Smooth muscle cell (in vitro differentiated cells): ENCODE results near the gene CD55. TPM values are rescaled to one million over a fixed set of nuclear protein-coding genes. Genes with fewer than 3 reads are reported as not detected.
"Not testable (repeated sequence)": the region's sequence is repeated elsewhere in the genome, so short reads cannot be mapped to it uniquely, and the experiment has no call there.

ENCODE experiments used
- DNase-seq: peaks from one replicate; lab custom pipeline; 2025; ENCODE audit not compliant: unreplicated experiment; lab: John Stamatoyannopoulos, UW
- H2AFZ ChIP-seq: fragments of 200-600 bp; sonication (generic); 2 replicates; pipeline ENCODE4 v1.6.0; 2016; ENCODE audit warnings: antibody characterized with exemption, low read depth, mild to moderate bottlenecking
- H3F3A ChIP-seq: fragments of 200-600 bp; sonication (generic); 2 replicates; pipeline ENCODE4 v1.6.0; 2017; ENCODE audit warnings: antibody characterized with exemption, low read depth
- H3K27ac ChIP-seq: fragments of 200-600 bp; sonication (generic); 2 replicates; pipeline ENCODE4 v1.5.1; 2016; ENCODE audit warnings: low read depth, mild to moderate bottlenecking
- H3K27me3 ChIP-seq: fragments of 200-600 bp; sonication (generic); 2 replicates; pipeline ENCODE4 v1.6.1; 2016; ENCODE audit warnings: low read depth, mild to moderate bottlenecking
- H3K36me3 ChIP-seq: fragments of 200-600 bp; sonication (generic); 2 replicates; pipeline ENCODE4 v1.5.1; 2016; ENCODE audit warnings: low read depth
- H3K4me1 ChIP-seq: fragments of 200-600 bp; sonication (generic); 2 replicates; pipeline ENCODE4 v1.5.1; 2016; ENCODE audit warnings: low read depth
- H3K4me2 ChIP-seq: fragments of 200-600 bp; sonication (generic); 2 replicates; pipeline ENCODE4 v1.6.0; 2016; ENCODE audit warnings: mild to moderate bottlenecking
- H3K4me3 ChIP-seq: fragments of 200-600 bp; sonication (generic); 2 replicates; pipeline ENCODE4 v1.5.1; 2016; ENCODE audit warnings: mild to moderate bottlenecking
- H3K79me2 ChIP-seq: fragments of 200-600 bp; sonication (generic); 2 replicates; pipeline ENCODE4 v1.6.0; 2016; ENCODE audit warnings: low read depth, mild to moderate bottlenecking
- H3K9ac ChIP-seq: fragments of 200-600 bp; sonication (generic); 2 replicates; pipeline ENCODE4 v1.6.0; 2016; ENCODE audit warnings: low read depth
- H3K9me3 ChIP-seq: fragments of 200-600 bp; sonication (generic); replicated peaks from 2 replicates; pipeline ENCODE4 v1.5.1; 2016; ENCODE audit warnings: low read depth
- H4K20me1 ChIP-seq: fragments of 200-600 bp; sonication (generic); 2 replicates; pipeline ENCODE4 v1.6.0; 2016; ENCODE audit warnings: low read depth
- CTCF ChIP-seq: fragments of 200-600 bp; sonication (generic); IDR thresholded peaks from 2 replicates; pipeline ENCODE4 v1.5.1; 2017; ENCODE audit warnings: borderline replicate concordance, mild to moderate bottlenecking, antibody characterized with exemption; ENCODE audit not compliant: insufficient read depth, poor library complexity, severe bottlenecking
- WGBS: methylation state at CpG from one replicate; pipeline ENCODE4 v1.1.7; 2016; ENCODE audit warnings: low lambda C conversion rate; 5-methylcytosine and 5-hydroxymethylcytosine counted together
- polyA plus RNA-seq: library from polyadenylated mRNA; unstranded; fragments of >200 nt; fragmentation: Nextera tagmentation; extraction: Ambion mirVana; gene quantifications from 2 replicates; pipeline ENCODE4 v1.2.1, GENCODE V29; 2016
- total RNA-seq: library from RNA; depleted of rRNA; stranded (reverse); fragments of >200 nt; gene quantifications from 2 replicates; pipeline ENCODE4 v1.2.3, GENCODE V29; 2014

Gene CD55
- total and polyA plus RNA-seq, 2 experiments from 2014 or later = 23.9 to 46.5 TPM

GRCh38 chr1:207318072-207318619 is 3.3 kb upstream of the CD55 start:
- H3K4me3 ChIP-seq = no peak overlapping the region
- H3K9ac ChIP-seq = no peak overlapping the region
- no peaks in the 10 kb centered on the region for H4K20me1 ChIP-seq
- peaks cover 9% of the 10 kb centered on the region for H3K4me1 ChIP-seq
- no peak overlapping the region for H3K4me2 ChIP-seq
- H3K27me3 ChIP-seq = no peaks in the 10 kb centered on the region
- H3K9me3 ChIP-seq = no peaks in the 10 kb centered on the region
- H3K79me2 ChIP-seq = no peaks in the 10 kb centered on the region
- H3K27ac ChIP-seq = no peak overlapping the region
- no peak for DNase-seq
- no peak for TF ChIP-seq CTCF
- H3F3A ChIP-seq = peaks cover 8% of the 10 kb centered on the region
- H2AFZ ChIP-seq = no peak overlapping the region
- WGBS = 91% methylated on average over 3 of the region's 3 CpGs
- no peaks in the 10 kb centered on the region for H3K36me3 ChIP-seq

DNA sequence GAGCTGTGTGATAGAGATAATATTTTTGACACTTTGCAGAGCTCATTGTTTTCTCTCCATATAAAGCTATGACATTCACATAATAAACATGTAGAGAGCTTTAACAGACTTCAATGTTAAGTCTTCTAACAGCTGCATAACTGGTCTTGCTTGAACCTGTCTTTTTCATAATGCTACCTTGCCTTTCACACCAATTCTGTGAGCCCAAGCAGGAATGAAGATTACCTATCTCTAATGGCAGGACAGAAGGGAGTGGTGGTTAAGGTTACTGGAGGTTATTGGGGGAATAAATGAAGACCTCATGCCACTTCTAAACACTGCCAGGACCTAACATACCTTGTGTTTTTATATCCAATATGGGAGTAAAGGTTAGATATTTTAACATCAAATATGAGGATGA is 2.3 kb upstream of the CD55 start:
- Histone ChIP-seq H2AFZ (no peak overlapping the region), H3K9me3 (no peaks in the 10 kb centered on the region), H3K27ac (no peak overlapping the region), H3K4me1 (peaks cover 9% of the 10 kb centered on the region), H3K27me3 (no peaks in the 10 kb centered on the region), H4K20me1 (no peaks in the 10 kb centered on the region), H3F3A (peaks cover 8% of the 10 kb centered on the region), H3K4me3 (no peak overlapping the region), H3K79me2 (no peaks in the 10 kb centered on the region), H3K4me2 (no peak overlapping the region), H3K36me3 (no peaks in the 10 kb centered on the region), H3K9ac (no peak overlapping the region)
- DNase-seq = no peak
- no peak for TF ChIP-seq CTCF

GRCh38 chr1:207320105-207320504 is 1.4 kb upstream of the CD55 start:
- not testable (repeated sequence) for H3K36me3 ChIP-seq, H3K4me1 ChIP-seq, H3K27ac ChIP-seq, H3K27me3 ChIP-seq, H3K9me3 ChIP-seq, H3K9ac ChIP-seq, H3F3A ChIP-seq, H3K4me2 ChIP-seq, H3K79me2 ChIP-seq, H4K20me1 ChIP-seq, H2AFZ ChIP-seq, DNase-seq, H3K4me3 ChIP-seq
- 67% methylated on average over 1 of the region's 1 CpG for whole genome bisulfite sequencing

DNA sequence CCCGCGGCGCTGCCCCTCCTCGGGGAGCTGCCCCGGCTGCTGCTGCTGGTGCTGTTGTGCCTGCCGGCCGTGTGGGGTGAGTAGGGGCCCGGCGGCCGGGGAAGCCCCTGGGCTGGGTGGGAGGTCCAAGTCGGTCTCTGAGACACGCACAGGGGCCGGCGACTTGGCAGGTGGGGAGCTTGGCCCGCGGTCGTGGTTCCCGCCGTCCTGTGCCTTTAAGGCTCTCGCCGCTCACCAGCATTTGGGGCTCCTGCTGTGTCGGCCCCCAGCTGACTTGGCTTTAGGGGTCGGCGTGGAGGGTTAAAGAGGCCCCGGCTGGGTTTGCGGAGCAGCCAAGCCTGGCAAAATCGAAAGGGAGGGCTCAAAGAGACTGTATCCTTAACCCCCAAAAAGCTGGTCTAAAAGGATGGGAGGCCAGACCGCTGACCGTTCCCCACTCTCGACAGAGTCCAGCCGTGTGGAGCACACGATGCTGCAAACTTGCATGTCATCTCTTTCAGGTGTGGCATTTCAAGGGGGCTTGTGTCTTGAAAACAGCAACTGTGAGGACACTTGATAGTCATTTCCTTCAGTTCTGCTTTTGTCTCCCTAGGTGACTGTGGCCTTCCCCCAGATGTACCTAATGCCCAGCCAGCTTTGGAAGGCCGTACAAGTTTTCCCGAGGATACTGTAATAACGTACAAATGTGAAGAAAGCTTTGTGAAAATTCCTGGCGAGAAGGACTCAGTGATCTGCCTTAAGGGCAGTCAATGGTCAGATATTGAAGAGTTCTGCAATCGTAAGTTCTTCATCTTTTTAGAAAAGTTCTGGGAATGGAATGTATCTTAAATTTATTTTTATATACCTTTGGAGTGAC is 540 bp downstream of the CD55 start:
- peak overlapping the region; percentile 90 for H3K9ac ChIP-seq
- peaks cover 9% of the 10 kb centered on the region for H3K4me1 ChIP-seq
- peak overlapping the region; percentile 94 for H2AFZ ChIP-seq
- H4K20me1 ChIP-seq = no peaks in the 10 kb centered on the region
- no peaks in the 10 kb centered on the region for H3K9me3 ChIP-seq
- peak overlapping the region; percentile 60 for H3K27ac ChIP-seq
- peaks cover 2% of the 10 kb centered on the region for H3K36me3 ChIP-seq
- WGBS = 3% methylated on average over 28 of the region's 37 CpGs
- H3F3A ChIP-seq = peaks cover 6% of the 10 kb centered on the region
- no peak for DNase-seq
- H3K4me3 ChIP-seq = peak overlapping the region; percentile 71
- peak overlapping the region; percentile 99 for H3K4me2 ChIP-seq
- H3K79me2 ChIP-seq = no peaks in the 10 kb centered on the region
- no peaks in the 10 kb centered on the region for H3K27me3 ChIP-seq
- TF ChIP-seq CTCF = no peak
